ENCODE data around the gene ROPN1L.

GRCh38 chr5:10399839-10400238 lies 41.8 kb upstream of the ROPN1L start:
- TF ChIP-seq CTCF (IDR thresholded peaks at IDR 0.05 in 2 of 3, conservative IDR thresholded peaks at IDR 0.05 in 1 of 3; ENCODE audit: control insufficient read depth in 2 of 3, extremely low read depth in 1 of 3, insufficient read depth in 1 of 3, low read depth in 3 of 3, low read length in 3 of 3) (no peak), EP300 (IDR thresholded peaks at IDR 0.05; ENCODE audit: borderline replicate concordance in 1 of 2, control insufficient read depth in 1 of 2, low read depth in 2 of 2, low read length in 2 of 2) (no peak), FOXK2 (IDR thresholded peaks at IDR 0.05) (no peak), TCF7 (IDR thresholded peaks at IDR 0.05; ENCODE audit: borderline replicate concordance) (no peak), CHD2 (IDR thresholded peaks at IDR 0.05; ENCODE audit: borderline replicate concordance, low read depth, low read length) (no peak), ESRRA (IDR thresholded peaks at IDR 0.05; ENCODE audit: low read length) (no peak), CHD1 (IDR thresholded peaks at IDR 0.05; ENCODE audit: low read depth, low read length) (no peak), NRF1 (conservative IDR thresholded peaks at IDR 0.05; ENCODE audit: low read depth, low read length) (no peak), PRDM15 (CRISPR knock-in tag; IDR thresholded peaks at IDR 0.05) (no peak), ZNF24 (IDR thresholded peaks at IDR 0.05) (no peak)

Data from GM12878 (cell line).